GM12865 (cell line): ENCODE measurements around the gene LYZL2.

Experiments used
- DNase-seq: peaks from one replicate; pipeline ENCODE4 v3.0.0; 2010; ENCODE audit warnings: low read depth
- H3K4me3 ChIP-seq: 2 replicates; pipeline ENCODE4 v1.5.1; 2011; ENCODE audit warnings: mild to moderate bottlenecking, low read depth, low read length, control low read depth
- CTCF ChIP-seq: IDR thresholded peaks from 2 replicates; pipeline ENCODE4 v1.5.1; 2011; ENCODE audit warnings: low read length, control low read depth, low read depth, inconsistent platforms; ENCODE audit not compliant: insufficient read depth; ENCODE audit errors: missing control alignments

LYZL2 gene

GRCh38 chr10:30562787-30563186 lies 66.8 kb downstream of the LYZL2 start:
- H3K4me3 ChIP-seq = no peak overlapping the region
- TF ChIP-seq CTCF = no peak
- peak; percentile 65 for DNase-seq
